OCI-LY3 (cell line): ENCODE measurements around the gene LYRM1.

Experiments used
- CTCF ChIP-seq: fragments of 200-600, 300-600 bp; sonication (generic); IDR thresholded peaks from 2 replicates; pipeline ENCODE4 v1.5.1; 2014; ENCODE audit warnings: antibody characterized with exemption, low read length, low read depth
- EZH2phosphoT487 ChIP-seq: fragments of 200-600 bp; shearing (Covaris generic); IDR thresholded peaks from 2 replicates; pipeline ENCODE4 v1.6.1; 2018; ENCODE audit warnings: antibody characterized with exemption, mixed run types, low read depth

DNA sequence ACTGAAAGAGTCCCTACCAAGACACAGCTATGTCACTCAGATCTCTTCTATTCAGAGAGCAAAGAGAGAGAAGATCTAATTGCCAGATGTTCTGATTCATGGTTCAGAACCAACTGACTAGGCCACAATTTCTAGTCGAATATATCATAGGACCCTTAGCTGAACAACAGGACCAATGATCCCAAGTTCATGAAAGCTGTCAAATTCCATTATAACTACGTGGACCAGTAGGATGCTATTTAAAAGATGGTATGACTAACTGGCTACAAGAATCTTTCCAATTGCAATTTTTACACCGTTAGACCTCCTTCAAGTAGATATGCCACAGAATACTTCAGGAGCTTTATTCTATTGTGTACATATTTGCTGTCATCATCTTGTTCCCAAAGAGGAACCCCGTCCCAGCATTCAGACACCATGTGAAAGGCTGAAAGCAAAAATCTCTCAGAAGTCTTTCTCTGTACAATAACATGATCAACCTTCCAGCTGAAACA, 26.4 kb upstream of the LYRM1 start:
- TF ChIP-seq CTCF (no peak), EZH2phosphoT487 (no peak)
